ENCODE data around the gene H19.

The H19 gene

GRCh38 chr11:1997755-1998154 lies at the start of gene H19:
TSS of gene H19 (minus strand) at chr11:1997842.
- no peak for DNase-seq

GRCh38 chr11:2041963-2042362 lies 44.3 kb upstream of the H19 start:
- no peak for DNase-seq

GRCh38 chr11:2041153-2041552 lies 43.5 kb upstream of the H19 start:
- no peak for DNase-seq

GRCh38 chr11:2039198-2039759 lies 41.6 kb upstream of the H19 start:
- DNase-seq: no peak

- DNase-seq: no peak
Measured at GRCh38 chr11:2036863-2037486, 39.3 kb upstream of the H19 start.

GRCh38 chr11:2035382-2035781 lies 37.7 kb upstream of the H19 start:
- no peak for DNase-seq

- DNase-seq: no peak
Measured at GRCh38 chr11:2031058-2031457, 33.4 kb upstream of the H19 start.

GRCh38 chr11:2027708-2028107 lies 30.1 kb upstream of the H19 start:
- no peak for DNase-seq

- DNase-seq: no peak
Measured at GRCh38 chr11:2015025-2015424, 17.4 kb upstream of the H19 start.

- no peak for DNase-seq
Measured at GRCh38 chr11:2012440-2012839, 14.8 kb upstream of the H19 start.

GRCh38 chr11:2004466-2004865 lies 6.8 kb upstream of the H19 start:
- DNase-seq: no peak

GRCh38 chr11:2002807-2003206 lies 5.2 kb upstream of the H19 start:
- no peak for DNase-seq

- no peak for DNase-seq
Measured at GRCh38 chr11:2002042-2002776, 4.6 kb upstream of the H19 start.

- DNase-seq: no peak
Measured at GRCh38 chr11:1998861-1999260, 1.2 kb upstream of the H19 start.

GRCh38 chr11:1998290-1998689 lies 648 bp upstream of the H19 start:
- no peak for DNase-seq

GRCh38 chr11:1994121-1994520 lies 3.5 kb downstream of the H19 start:
- DNase-seq: no peak

GRCh38 chr11:1992111-1992510 lies 5.5 kb downstream of the H19 start:
- DNase-seq: no peak

- DNase-seq: no peak
Measured at GRCh38 chr11:1990872-1991578, 6.6 kb downstream of the H19 start.

GRCh38 chr11:1989953-1990352 lies 7.7 kb downstream of the H19 start:
- no peak for DNase-seq

GRCh38 chr11:1988667-1989317 lies 8.8 kb downstream of the H19 start:
- no peak for DNase-seq

GRCh38 chr11:1988174-1988573 lies 9.5 kb downstream of the H19 start:
- DNase-seq: no peak

GRCh38 chr11:1987024-1987423 lies 10.6 kb downstream of the H19 start:
- DNase-seq: no peak

- no peak for DNase-seq
Measured at GRCh38 chr11:1983601-1983961, 14.1 kb downstream of the H19 start.

Measured in NCI-H510A (cell line).